ENCODE results near the gene PKP4.

DNA sequence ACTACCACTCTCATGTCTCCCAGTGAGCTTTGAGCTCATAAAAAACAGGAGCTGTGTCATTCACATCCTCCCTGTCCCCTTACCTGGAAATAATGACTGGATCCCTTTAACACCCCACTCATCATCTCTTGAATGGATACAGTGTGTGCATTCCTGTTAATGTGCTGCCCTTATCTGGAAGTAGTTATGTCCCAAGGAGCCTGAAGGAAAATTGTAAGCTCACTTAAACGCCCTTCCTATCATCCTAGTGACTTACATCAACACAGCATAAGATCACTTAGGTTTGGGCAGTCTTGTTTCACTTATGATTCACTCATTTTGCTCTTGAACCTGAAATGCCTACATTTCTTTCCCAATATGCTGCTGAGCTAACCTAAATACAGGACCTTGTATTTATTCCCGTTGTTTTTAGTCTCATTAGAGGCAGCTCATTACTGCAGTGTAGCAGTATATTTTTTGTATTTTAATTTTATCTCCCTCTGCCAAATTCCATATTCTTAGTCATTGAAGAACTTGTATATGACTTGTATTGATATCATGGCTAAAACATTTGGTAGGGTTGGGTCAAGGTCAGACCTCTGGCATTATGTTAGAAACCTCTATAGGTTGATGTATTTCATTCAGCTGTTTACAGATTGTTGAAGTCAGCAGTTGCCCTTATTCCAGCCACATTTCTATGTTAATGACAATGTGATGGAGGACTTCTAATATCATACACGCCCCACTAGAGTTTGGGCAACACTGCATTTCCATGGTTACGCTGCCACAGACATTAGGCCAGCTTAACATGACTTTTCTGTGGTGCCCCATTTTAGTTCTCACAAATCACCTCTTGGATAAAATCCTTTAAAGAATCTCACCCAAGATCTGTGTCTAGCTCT lies 72.9 kb downstream of the PKP4 start:
- TF ChIP-seq CTCF (IDR thresholded peaks at IDR 0.05) (no peak), POLR2A (IDR thresholded peaks at IDR 0.05) (no peak)
